Suprapubic skin (tissue), 3 donors: ENCODE results near the gene EIF4G3.

ENCODE experiments used
- CTCF ChIP-seq, 2 donors: fragments of 200-600 bp in 1 of 2; fragments of 450-650 bp in 1 of 2; sonication (generic) in 1 of 2; IDR thresholded peaks; one replicate each; pipeline ENCODE4 v1.5.1; 2016 to 2019; ENCODE audit warnings: antibody characterized with exemption in 2 of 2, mild to moderate bottlenecking in 1 of 2, moderate library complexity in 1 of 2
- POLR2A ChIP-seq, 2 donors: fragments of 450-650 bp; IDR thresholded peaks; one replicate each; pipeline ENCODE4 v1.6.1; 2017; ENCODE audit warnings: antibody characterized with exemption in 2 of 2, mild to moderate bottlenecking in 2 of 2, moderate library complexity in 2 of 2

- TF ChIP-seq CTCF (IDR thresholded peaks at IDR 0.05) (no peak), POLR2A (IDR thresholded peaks at IDR 0.05) (no peak)
These were observed 110.8 kb downstream of the EIF4G3 start for GRCh38 chr1:21065851-21066250.
